DMS53 treated with DMSO at 0.1 percent for 48 hours (cell line): ENCODE results near the gene GNAI3.

Experiments
- DNase-seq: peaks from one replicate; lab custom pipeline; 2025; ENCODE audit not compliant: unreplicated experiment; lab: John Stamatoyannopoulos, UW

Gene GNAI3

GRCh38 chr1:109543988-109544735, 4.3 kb upstream of the GNAI3 start:
- no peak for DNase-seq

DNA sequence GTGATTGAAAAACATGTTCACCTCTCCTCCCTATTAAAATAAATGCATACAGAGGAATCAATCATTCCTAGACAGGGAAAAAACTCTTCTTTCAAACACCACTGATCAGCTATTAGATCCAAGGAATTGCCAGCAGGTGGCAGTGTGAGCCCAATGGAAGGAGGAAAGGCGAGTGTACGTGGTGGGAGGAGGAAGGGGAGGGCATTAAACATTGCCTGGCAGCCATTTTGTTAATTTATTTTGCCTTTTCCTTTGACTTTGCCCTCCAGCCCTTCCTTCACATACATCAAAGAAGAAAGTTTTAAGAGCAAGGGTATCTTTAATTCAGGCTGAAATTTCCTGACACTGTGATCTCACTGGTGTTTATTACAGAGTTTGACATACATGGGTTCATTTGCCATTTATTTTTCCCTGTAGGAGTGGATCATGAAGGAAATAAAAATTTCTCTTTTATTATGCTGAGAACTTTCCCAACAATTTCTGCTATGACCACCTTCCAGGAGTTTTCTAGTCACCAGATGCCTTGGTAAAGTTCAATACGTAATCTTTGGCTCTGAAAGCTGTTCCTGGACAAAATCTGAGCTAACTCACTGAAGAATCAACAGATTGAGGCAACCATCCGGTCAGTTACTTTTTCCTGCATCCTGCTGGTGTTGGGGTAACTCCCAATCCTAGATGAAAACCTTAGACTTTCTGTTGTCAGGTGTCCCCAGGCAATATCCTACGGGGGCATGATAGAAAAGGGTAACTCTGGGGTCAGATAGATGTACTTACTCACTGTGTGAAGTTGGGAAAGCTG, 1.9 kb upstream of the GNAI3 start:
- peak; percentile 92 for DNase-seq

- DNase-seq, result peak; percentile 26
Measured at GRCh38 chr1:109547463-109548320, 723 bp upstream of the GNAI3 start.

GRCh38 chr1:109556563-109556962, 8.1 kb downstream of the GNAI3 start:
- DNase-seq, result no peak

GRCh38 chr1:109557520-109557919, 9.1 kb downstream of the GNAI3 start:
- no peak for DNase-seq

GRCh38 chr1:109559995-109560394, 11.6 kb downstream of the GNAI3 start:
- no peak for DNase-seq

GRCh38 chr1:109564194-109564878, 15.9 kb downstream of the GNAI3 start:
- no peak for DNase-seq

- DNase-seq, result no peak
Measured at GRCh38 chr1:109565241-109565640, 16.8 kb downstream of the GNAI3 start.

- no peak for DNase-seq
Measured at GRCh38 chr1:109566982-109567381, 18.6 kb downstream of the GNAI3 start.

DNA sequence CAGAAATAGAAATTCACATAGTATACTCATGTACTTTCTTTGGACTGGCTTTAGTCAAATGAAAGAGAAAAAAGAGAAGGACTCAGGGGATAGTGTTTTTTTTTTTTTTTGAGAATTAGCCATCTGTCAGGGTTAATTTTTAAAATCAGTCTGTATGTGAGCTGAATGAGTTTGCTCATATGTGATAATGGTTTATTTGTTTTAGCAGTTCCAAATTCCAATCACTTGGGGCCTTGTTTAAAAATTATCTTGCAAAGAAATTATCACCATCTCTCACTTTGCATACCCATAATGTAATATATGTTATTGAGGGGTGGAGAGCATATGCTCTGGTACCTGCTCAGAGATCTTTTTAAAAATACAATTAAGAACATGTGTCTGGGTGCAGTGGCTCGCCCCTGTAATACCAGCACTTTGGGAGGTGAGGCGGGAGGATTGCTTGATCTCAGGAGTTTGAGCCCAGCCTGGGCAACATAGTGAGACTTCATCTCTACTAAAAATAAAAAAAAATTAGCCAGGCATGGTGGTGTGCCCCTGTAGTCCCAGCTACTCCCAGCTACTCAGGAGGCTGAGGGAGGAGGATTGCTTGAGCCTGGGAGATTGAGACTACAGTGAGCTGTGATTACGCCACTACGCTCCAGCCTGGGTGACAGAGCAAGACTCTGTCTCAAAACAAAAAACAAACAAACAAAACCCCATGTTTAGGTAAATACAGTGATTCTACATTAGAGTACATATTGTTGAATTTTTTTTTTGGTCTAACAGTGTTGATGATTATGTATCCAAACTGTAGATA, 19.7 kb downstream of the GNAI3 start:
- no peak for DNase-seq

DNA sequence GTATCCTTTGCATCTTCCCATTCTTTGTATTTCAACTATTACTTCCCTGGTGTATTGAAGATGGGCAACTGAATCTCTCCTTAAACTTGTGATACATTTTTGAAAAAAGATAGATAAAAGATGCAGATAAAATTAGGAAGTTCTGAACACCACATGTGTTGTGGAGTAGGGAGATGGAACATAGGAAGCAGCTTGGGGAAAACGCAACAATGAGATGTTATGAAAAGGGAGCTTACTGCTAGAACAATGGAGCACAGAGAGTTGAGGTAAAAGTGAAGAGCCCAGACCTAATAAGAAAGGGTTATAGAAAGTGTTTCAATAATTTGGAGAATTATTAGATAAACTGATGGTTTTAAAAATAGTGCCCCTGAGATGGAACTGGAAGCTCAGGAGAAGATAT, 20.9 kb downstream of the GNAI3 start:
- DNase-seq, result no peak

DNA sequence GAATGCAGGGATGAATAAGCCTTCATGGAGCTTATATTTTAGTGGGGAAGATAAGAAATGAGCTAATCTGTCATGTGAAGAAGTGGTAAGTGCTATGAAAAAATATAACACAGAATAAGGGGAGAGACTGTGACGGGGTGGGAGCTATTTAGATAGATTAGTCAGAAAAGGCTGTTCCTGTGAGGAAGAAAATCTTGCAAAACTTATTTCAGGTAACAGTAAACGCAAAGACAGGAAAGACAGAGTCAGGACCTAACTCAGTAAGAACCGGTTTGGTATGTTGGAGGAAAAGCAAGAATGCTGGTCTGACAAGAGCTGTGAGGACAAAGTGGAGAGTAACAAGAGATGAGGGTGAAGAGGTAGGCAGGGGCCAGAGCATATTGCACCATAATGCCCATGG, 22.0 kb downstream of the GNAI3 start:
- no peak for DNase-seq

GRCh38 chr1:109573785-109574184, 25.4 kb downstream of the GNAI3 start:
- DNase-seq, result no peak

DNA sequence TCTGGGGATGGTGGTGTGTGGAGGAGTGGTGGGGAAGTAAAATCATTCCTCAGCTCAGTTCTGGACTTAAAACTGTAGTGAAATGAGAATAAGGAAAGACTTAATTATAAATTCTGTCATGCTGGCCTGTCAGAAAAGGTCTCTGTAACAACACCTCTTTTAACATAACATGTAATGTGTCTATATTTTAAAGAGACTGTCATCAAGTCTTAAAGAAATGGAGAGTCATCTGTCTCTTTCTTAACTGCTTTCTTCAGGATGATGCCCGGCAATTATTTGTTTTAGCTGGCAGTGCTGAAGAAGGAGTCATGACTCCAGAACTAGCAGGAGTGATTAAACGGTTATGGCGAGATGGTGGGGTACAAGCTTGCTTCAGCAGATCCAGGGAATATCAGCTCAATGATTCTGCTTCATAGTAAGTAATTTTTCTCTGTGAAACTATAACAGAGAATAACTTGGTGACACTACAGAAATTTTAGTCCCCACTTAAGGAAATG, 30.6 kb downstream of the GNAI3 start:
- DNase-seq, result no peak

GRCh38 chr1:109579491-109579890, 31.1 kb downstream of the GNAI3 start:
- no peak for DNase-seq

DNA sequence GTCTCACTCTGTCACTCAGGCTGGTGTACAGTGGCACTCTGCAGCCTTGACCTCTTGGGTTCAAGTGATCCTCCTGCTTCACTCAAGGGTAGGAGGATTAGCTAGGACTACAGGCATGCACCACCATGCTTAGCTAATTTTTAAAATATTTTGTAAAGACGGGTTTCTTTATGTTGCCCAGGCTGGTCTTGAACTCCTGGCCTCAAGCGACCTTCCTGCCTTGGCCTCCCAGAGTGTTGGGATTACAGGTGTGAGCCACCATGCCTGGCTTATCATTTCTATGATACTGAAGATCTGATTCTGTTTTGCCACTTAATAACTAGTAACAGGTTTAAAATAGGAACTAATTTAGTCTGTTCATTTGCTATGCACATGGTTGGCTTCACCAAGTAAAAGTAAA, 33.6 kb downstream of the GNAI3 start:
- no peak for DNase-seq

DNA sequence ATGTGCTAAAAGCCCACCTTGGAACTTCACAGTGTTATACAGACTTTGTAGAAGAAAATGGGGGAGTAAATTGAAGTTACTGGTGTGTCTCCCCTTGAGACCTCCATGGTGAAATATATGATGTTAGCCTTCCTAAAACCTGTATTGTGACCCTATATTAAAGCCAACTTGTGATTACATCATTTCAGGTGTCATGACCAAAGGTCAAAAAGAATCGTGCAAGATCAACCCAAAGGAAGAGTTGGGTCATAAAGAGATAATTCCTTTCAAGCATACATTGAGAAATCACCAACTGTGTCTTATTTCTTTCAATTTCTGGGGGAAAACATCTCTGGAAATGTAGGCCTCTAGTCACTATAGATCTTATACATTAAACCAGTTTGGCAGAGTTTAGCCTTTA, 36.4 kb downstream of the GNAI3 start:
- no peak for DNase-seq

DNA sequence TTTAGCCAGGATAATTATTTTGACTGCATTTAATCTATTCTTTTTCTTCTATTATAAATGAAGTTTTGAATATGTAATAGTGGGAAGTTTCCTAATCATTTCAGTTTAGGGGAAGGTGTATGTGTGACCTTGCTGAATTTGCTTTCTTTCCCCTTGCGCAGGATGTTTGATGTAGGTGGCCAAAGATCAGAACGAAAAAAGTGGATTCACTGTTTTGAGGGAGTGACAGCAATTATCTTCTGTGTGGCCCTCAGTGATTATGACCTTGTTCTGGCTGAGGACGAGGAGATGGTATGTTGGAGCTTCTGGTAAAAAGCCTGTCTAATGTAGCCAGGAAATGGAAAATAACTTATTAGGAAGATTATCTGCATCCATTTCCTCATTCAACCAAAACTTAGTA, 37.6 kb downstream of the GNAI3 start:
- DNase-seq, result no peak

DNA sequence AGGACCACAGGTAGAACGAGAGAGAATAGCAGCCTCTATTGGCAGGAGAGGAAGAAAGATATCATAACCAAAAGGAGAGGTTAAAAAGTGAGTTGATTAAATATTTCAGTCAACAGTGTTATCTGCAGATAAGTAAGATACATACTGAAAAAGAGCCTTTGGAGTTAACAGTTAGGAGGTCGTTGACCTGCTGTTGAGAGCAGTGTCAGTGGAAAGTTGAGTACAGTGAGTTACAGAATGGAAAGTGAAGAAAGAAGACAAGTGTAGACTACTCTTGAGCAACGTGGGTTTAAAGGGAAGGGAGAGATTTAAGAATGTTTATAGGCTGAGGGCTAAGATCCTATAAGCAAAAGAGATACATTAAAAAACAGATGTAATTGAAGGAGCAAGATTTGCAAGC, 40.8 kb downstream of the GNAI3 start:
- DNase-seq, result no peak

DNA sequence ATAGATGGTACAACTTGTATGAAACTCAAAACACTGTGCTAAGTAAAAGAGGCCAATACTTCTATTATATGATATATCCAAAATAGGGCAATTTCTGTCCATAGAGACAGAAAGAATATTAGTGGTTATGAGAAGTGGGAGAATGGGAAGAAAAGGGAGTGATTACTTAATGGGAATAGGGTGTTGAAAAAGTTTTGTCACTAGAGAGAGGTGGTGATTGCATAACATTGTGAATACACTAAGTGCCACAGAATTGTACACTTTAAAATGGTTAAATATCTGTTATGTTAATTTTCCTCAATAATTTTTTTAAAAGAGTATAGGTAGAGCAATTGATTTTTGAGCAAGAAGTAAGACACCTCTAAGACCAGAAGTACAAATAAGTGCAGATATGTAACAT, 41.3 kb downstream of the GNAI3 start:
- DNase-seq, result no peak
